A673 (cell line): Measurements from ENCODE around the gene PLA2G4A. TPM values are rescaled to one million over a fixed set of nuclear protein-coding genes. Genes with fewer than 3 reads are reported as not detected.

Source experiments
- BruUV-seq: library from RNA; stranded (reverse); fragments of 400-500 nt; replicated peaks from 2 replicates; lab custom pipeline; 2021; lab: Mats Ljungman, UMichigan
- CTCF ChIA-PET: fragments of 300-600 bp; sonication (Branson Sonifier 250); formaldehyde crosslinking; loops from one replicate; lab custom pipeline; 2022; ENCODE audit warnings: antibody characterized with exemption; lab: Charles Lee
- POLR2A ChIA-PET: fragments of 300-600 bp; sonication (Branson Sonifier 250); formaldehyde crosslinking; loops from one replicate; lab custom pipeline; 2022; ENCODE audit warnings: antibody characterized with exemption; ENCODE audit not compliant: low non-redundant PET; lab: Charles Lee
- DNase-seq: peaks from one replicate; pipeline ENCODE4 v3.0.0-alpha.2; 2015; ENCODE audit warnings: low spot score
- H3K27ac ChIP-seq: fragments of 200-600 bp; sonication (generic); 2 replicates; pipeline ENCODE4 v1.5.1; 2016; ENCODE audit warnings: mixed run types, low read depth, mild to moderate bottlenecking, mixed read lengths, antibody characterized with exemption, low read length; ENCODE audit not compliant: poor library complexity, severe bottlenecking
- H3K27me3 ChIP-seq: fragments of 200-600 bp; sonication (generic); replicated peaks from 2 replicates; pipeline ENCODE4 v1.6.1; 2017; ENCODE audit warnings: mixed run types, low read depth, mild to moderate bottlenecking, mixed read lengths, antibody characterized with exemption, low read length; ENCODE audit not compliant: insufficient read depth, poor library complexity
- H3K36me3 ChIP-seq: fragments of 200-600 bp; sonication (generic); 2 replicates; pipeline ENCODE4 v1.6.1; 2016; ENCODE audit warnings: mixed run types, mild to moderate bottlenecking, mixed read lengths, antibody characterized with exemption, low read length; ENCODE audit not compliant: insufficient read depth, poor library complexity, severe bottlenecking
- H3K4me1 ChIP-seq: fragments of 200-600 bp; sonication (generic); 2 replicates; pipeline ENCODE4 v1.6.1; 2017; ENCODE audit warnings: mixed run types, mild to moderate bottlenecking, mixed read lengths, antibody characterized with exemption, low read length; ENCODE audit not compliant: insufficient read depth, poor library complexity, severe bottlenecking
- H3K4me3 ChIP-seq: fragments of 200-600 bp; sonication (generic); 2 replicates; pipeline ENCODE4 v1.5.1; 2016; ENCODE audit warnings: low read depth, mixed run types, mild to moderate bottlenecking, mixed read lengths, low read length; ENCODE audit not compliant: poor library complexity, severe bottlenecking
- H3K9me3 ChIP-seq: fragments of 200-600 bp; sonication (generic); 2 replicates; pipeline ENCODE4 v1.6.1; 2016; ENCODE audit warnings: mixed run types, low read depth, mild to moderate bottlenecking, mixed read lengths, antibody characterized with exemption, low read length; ENCODE audit not compliant: poor library complexity, severe bottlenecking
- EZH2 ChIP-seq: fragments of 200-600 bp; sonication (generic); IDR thresholded peaks from 2 replicates; pipeline ENCODE4 v1.6.1; 2017; ENCODE audit warnings: borderline replicate concordance, low read depth, mild to moderate bottlenecking, mixed read lengths, antibody characterized with exemption, low read length; ENCODE audit not compliant: poor library complexity, severe bottlenecking
- intact Hi-C: fragments of 100-400 bp; cut with micrococcal nuclease; formaldehyde crosslinking; loops from one replicate; pipeline ENCODE4 v1.10.0; 2022; ENCODE audit not compliant: unreplicated experiment
- total RNA-seq: library from RNA; stranded (reverse); gene quantifications from 2 replicates; pipeline ENCODE4 v1.2.3, GENCODE V29; 2021
- TF ChIP-seq, protein P1 (sequence below): fragments of 300-800, 200-600 bp; sonication (generic); conservative IDR thresholded peaks from 2 replicates; pipeline ENCODE4 v1.5.1; 2017; ENCODE audit warnings: low read depth, mild to moderate bottlenecking, antibody characterized with exemption, low read length, moderate library complexity, mixed read lengths

PLA2G4A gene
- total RNA-seq, 1 experiment from 2014 or later: 34.4 TPM

DNA sequence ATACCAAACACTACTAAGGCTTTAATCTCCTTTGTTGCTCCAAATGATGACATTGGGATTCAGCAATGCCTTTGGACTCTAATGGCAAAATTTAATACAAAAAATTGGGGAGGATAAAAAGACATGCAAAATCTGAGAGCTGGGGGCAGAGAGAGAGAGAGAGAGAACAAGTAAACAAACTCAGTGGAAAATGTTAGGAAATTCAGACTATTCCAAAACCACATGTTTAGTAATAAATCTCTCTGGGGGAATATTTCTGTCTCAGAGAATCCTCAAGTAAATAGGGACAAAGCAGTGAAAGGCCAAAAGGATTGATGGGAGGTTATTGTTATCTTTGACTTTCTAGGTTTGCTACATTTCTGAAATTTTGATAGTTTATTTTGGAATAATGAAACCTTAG, 65.7 kb downstream of the PLA2G4A start:
- no TSS peak for BruUV-seq
- POLR2A ChIA-PET: no interaction called here
- intact Hi-C loops: no loop called here
- Histone ChIP-seq H3K27ac (no peak overlapping the region), H3K9me3 (no peaks in the 10 kb centered on the region), H3K36me3 (no peaks in the 10 kb centered on the region), H3K4me3 (no peak overlapping the region), H3K27me3 (no peaks in the 10 kb centered on the region), H3K4me1 (peaks cover 13% of the 10 kb centered on the region)
- DNase-seq: no peak
- no peak for TF ChIP-seq EZH2
- TF ChIP-seq, protein P1, sequence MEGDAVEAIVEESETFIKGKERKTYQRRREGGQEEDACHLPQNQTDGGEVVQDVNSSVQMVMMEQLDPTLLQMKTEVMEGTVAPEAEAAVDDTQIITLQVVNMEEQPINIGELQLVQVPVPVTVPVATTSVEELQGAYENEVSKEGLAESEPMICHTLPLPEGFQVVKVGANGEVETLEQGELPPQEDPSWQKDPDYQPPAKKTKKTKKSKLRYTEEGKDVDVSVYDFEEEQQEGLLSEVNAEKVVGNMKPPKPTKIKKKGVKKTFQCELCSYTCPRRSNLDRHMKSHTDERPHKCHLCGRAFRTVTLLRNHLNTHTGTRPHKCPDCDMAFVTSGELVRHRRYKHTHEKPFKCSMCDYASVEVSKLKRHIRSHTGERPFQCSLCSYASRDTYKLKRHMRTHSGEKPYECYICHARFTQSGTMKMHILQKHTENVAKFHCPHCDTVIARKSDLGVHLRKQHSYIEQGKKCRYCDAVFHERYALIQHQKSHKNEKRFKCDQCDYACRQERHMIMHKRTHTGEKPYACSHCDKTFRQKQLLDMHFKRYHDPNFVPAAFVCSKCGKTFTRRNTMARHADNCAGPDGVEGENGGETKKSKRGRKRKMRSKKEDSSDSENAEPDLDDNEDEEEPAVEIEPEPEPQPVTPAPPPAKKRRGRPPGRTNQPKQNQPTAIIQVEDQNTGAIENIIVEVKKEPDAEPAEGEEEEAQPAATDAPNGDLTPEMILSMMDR: no peak
- CTCF ChIA-PET: no interaction called here

DNA sequence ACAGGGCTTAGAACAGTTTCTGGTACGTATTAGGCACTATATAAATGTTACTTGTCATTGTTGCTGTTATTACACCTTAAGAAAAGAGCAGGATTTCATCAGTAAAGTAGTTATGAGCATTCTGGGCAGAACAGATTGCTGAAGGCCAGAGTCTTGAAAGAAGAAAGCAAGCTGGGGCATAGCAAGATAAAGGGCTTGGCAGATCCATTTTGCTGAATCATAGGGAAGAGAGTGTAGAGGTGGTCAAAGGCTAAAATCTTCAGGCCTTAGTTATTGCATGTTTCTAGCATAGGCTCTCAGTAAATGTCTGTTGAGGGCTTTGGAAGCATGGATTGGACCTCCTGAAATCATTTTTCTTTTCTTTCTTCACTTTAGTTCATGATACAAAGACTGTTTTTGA, 67.5 kb downstream of the PLA2G4A start:
- H3K4me1 ChIP-seq: peaks cover 13% of the 10 kb centered on the region
- no peak overlapping the region for H3K4me3 ChIP-seq
- CTCF ChIA-PET: no interaction called here
- no peaks in the 10 kb centered on the region for H3K27me3 ChIP-seq
- no peak for DNase-seq
- no TSS peak for BruUV-seq
- no peaks in the 10 kb centered on the region for H3K9me3 ChIP-seq
- H3K27ac ChIP-seq: peak overlapping the region; percentile 89
- intact Hi-C loops: no loop called here
- no peaks in the 10 kb centered on the region for H3K36me3 ChIP-seq
- TF ChIP-seq EZH2: no peak
- TF ChIP-seq, protein P1: no peak
- POLR2A ChIA-PET: no interaction called here

- POLR2A ChIA-PET: no interaction called here
- Histone ChIP-seq H3K27ac (peak overlapping the region; percentile 89), H3K4me1 (peaks cover 13% of the 10 kb centered on the region), H3K4me3 (no peak overlapping the region), H3K9me3 (no peaks in the 10 kb centered on the region), H3K36me3 (no peaks in the 10 kb centered on the region), H3K27me3 (no peaks in the 10 kb centered on the region)
- no peak for DNase-seq
- intact Hi-C loops: no loop called here
- CTCF ChIA-PET: no interaction called here
- BruUV-seq: no TSS peak
- TF ChIP-seq, protein P1: no peak
- no peak for TF ChIP-seq EZH2
Observed at GRCh38 chr1:186897008-186897407, 68.3 kb downstream of the PLA2G4A start.
